Nephron progenitor cell (in vitro differentiated cells): ENCODE measurements around the gene DDX10.

Experiments
- DNase-seq: peaks from one replicate; pipeline ENCODE4 v3.0.0; 2021
- H3K27ac Mint-ChIP-seq: 2 replicates; pipeline ENCODE4 v1.8.0; 2021; ENCODE audit warnings: mild to moderate bottlenecking, moderate library complexity, mixed read lengths
- H3K27me3 Mint-ChIP-seq: 2 replicates; pipeline ENCODE4 v1.8.0; 2021; ENCODE audit warnings: mild to moderate bottlenecking, low read depth, mixed read lengths; ENCODE audit not compliant: poor library complexity
- H3K36me3 Mint-ChIP-seq: 2 replicates; pipeline ENCODE4 v1.8.0; 2021; ENCODE audit warnings: low read depth, mixed read lengths
- H3K4me1 Mint-ChIP-seq: 2 replicates; pipeline ENCODE4 v1.8.0; 2021; ENCODE audit warnings: mixed read lengths
- H3K4me3 Mint-ChIP-seq: 2 replicates; pipeline ENCODE4 v1.8.0; 2021; ENCODE audit warnings: mild to moderate bottlenecking, moderate library complexity, mixed read lengths
- H3K9me3 Mint-ChIP-seq: 2 replicates; pipeline ENCODE4 v1.8.0; 2021; ENCODE audit warnings: mild to moderate bottlenecking, moderate library complexity, mixed read lengths
- TF ChIP-seq, protein P1 (sequence below): fragments of 200-600 bp; sonication (generic); IDR thresholded peaks from 2 replicates; pipeline ENCODE4 v1.5.0; 2021; ENCODE audit warnings: antibody characterized with exemption

The DDX10 gene

DNA sequence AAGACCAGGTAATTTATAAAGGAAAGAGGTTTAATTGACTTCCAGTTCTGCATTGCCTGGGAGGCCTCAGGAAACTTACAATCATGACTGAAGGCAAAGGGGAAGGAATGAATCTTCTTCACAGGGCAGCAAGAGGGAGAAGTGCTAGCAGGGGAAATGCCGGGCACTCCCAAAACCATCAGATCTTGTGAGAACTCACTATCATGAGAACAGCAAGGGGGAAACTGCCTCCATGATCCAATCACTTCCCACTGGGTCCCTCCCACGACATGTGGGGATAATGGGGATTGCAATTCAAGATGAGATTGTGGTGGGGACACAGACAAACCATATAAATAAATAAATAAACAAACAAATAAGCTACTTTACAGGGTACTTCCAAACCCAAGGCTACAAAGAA lies 42.5 kb upstream of the DDX10 start:
- Mint-ChIP-seq H3K4me1 (peaks cover 5% of the 10 kb centered on the region), H3K4me3 (no peak overlapping the region), H3K27ac (no peak overlapping the region), H3K36me3 (no peaks in the 10 kb centered on the region), H3K9me3 (peaks cover 12% of the 10 kb centered on the region), H3K27me3 (peaks cover 3% of the 10 kb centered on the region)
- TF ChIP-seq, protein P1, sequence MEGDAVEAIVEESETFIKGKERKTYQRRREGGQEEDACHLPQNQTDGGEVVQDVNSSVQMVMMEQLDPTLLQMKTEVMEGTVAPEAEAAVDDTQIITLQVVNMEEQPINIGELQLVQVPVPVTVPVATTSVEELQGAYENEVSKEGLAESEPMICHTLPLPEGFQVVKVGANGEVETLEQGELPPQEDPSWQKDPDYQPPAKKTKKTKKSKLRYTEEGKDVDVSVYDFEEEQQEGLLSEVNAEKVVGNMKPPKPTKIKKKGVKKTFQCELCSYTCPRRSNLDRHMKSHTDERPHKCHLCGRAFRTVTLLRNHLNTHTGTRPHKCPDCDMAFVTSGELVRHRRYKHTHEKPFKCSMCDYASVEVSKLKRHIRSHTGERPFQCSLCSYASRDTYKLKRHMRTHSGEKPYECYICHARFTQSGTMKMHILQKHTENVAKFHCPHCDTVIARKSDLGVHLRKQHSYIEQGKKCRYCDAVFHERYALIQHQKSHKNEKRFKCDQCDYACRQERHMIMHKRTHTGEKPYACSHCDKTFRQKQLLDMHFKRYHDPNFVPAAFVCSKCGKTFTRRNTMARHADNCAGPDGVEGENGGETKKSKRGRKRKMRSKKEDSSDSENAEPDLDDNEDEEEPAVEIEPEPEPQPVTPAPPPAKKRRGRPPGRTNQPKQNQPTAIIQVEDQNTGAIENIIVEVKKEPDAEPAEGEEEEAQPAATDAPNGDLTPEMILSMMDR, result no peak
- no peak for DNase-seq

DNA sequence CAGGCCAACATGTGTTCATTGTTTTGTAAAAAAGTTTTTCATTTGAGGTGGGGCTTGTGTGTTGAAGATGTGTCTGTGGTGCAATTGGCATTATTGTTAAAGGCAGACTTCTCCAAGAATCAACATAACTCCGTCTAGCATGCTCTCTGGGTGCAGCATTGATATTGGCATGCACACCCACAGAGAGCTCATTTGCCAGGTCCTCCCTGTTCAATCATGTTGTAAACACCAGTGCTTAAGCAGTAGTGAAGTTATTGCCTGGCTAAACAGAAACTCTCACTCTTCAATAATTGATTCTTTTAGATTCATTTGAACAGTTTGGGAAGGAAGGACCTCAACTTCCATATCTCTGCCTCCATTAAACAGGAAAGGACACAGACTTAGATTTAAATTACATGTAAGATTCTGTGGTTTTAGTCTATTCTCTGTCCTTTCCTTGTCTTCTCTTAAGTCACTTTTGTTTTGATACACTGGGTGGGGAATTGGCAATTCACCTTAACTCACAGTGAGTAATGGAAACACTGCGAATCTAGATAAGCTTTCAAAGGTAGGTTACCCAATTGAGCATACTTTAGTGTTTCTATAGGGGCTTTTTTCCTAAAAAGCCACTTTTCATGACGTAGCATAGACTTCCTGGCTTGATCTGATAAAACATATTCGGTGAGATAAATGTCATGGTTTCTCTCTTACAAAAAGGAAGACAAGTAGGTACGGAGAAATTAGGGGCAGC lies 40.5 kb upstream of the DDX10 start:
- H3K4me1 Mint-ChIP-seq, result peaks cover 3% of the 10 kb centered on the region
- no peak overlapping the region for H3K4me3 Mint-ChIP-seq
- peaks cover 21% of the 10 kb centered on the region for H3K9me3 Mint-ChIP-seq
- no peaks in the 10 kb centered on the region for H3K36me3 Mint-ChIP-seq
- no peaks in the 10 kb centered on the region for H3K27me3 Mint-ChIP-seq
- TF ChIP-seq, protein P1, result no peak
- no peak for DNase-seq
- no peak overlapping the region for H3K27ac Mint-ChIP-seq

DNA sequence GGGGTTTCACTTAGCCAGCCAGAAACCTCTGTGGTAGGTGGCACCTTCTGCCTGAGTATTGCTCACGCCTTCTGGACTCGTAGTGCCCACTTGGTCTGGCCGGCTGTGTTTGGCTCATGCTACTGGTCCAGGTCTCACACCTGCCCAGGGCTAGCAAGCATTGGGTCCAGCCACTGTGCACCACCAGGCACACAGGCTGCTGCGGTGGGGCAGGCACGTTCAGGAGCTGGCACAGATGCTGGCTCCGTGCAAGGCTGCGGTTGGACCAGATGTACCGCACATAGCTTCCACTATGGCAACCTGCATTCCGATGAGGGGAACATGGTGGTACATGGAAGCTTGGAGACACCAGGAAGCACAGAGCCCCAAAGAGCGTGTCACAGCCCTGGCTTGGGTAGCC lies 36.5 kb upstream of the DDX10 start:
- no peaks in the 10 kb centered on the region for H3K36me3 Mint-ChIP-seq
- peaks cover 25% of the 10 kb centered on the region for H3K9me3 Mint-ChIP-seq
- no peak overlapping the region for H3K27ac Mint-ChIP-seq
- H3K27me3 Mint-ChIP-seq, result no peaks in the 10 kb centered on the region
- TF ChIP-seq, protein P1, result no peak
- DNase-seq, result no peak
- no peak overlapping the region for H3K4me3 Mint-ChIP-seq
- H3K4me1 Mint-ChIP-seq, result no peaks in the 10 kb centered on the region

DNA sequence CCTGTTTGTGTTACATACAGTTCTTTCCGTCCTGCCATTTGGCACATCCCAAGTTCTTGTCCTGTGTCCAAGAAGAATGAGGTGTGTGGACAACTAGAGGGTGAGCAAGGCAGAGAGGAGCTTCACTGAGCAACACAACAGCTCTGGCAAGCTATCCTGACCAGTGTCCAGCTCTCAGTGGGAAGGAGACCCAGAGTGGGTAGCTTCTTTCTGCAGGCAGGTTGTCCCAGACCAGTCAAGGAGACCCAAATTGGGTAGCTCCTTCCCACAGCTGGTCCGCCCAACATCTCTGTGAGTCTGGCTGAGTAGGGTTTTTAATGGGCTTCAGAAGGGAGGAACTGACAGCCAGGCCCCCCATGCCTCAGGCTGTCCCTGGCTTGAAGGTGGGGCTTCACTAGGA lies 36.1 kb upstream of the DDX10 start:
- DNase-seq, result no peak
- Mint-ChIP-seq H3K9me3 (peaks cover 25% of the 10 kb centered on the region), H3K27ac (no peak overlapping the region), H3K36me3 (no peaks in the 10 kb centered on the region), H3K4me1 (no peaks in the 10 kb centered on the region), H3K4me3 (no peak overlapping the region), H3K27me3 (no peaks in the 10 kb centered on the region)
- TF ChIP-seq, protein P1, result no peak

DNA sequence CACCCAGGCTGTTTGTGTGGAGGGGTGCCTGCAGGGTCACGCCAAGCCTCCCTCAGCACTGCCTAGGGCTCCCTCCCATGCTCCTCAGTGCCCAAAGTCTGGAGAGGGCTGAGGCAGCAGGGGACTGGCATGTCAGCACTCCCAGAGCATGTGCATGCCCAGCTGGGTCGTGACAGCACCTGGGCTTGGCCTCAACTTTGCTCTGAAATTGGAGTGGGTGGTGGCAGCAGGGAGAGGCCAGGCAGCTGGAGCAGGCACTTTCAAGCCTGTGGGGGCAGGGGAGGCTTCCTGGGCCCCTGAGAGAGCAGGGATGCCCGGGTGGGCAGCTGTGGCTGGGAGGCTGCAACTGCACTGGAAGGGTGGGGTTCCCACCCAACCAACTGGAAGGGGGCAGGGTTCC lies 35.6 kb upstream of the DDX10 start:
- H3K27me3 Mint-ChIP-seq, result no peaks in the 10 kb centered on the region
- no peaks in the 10 kb centered on the region for H3K36me3 Mint-ChIP-seq
- DNase-seq, result no peak
- no peak overlapping the region for H3K27ac Mint-ChIP-seq
- H3K4me3 Mint-ChIP-seq, result no peak overlapping the region
- no peaks in the 10 kb centered on the region for H3K4me1 Mint-ChIP-seq
- peaks cover 26% of the 10 kb centered on the region for H3K9me3 Mint-ChIP-seq
- TF ChIP-seq, protein P1, result no peak

DNA sequence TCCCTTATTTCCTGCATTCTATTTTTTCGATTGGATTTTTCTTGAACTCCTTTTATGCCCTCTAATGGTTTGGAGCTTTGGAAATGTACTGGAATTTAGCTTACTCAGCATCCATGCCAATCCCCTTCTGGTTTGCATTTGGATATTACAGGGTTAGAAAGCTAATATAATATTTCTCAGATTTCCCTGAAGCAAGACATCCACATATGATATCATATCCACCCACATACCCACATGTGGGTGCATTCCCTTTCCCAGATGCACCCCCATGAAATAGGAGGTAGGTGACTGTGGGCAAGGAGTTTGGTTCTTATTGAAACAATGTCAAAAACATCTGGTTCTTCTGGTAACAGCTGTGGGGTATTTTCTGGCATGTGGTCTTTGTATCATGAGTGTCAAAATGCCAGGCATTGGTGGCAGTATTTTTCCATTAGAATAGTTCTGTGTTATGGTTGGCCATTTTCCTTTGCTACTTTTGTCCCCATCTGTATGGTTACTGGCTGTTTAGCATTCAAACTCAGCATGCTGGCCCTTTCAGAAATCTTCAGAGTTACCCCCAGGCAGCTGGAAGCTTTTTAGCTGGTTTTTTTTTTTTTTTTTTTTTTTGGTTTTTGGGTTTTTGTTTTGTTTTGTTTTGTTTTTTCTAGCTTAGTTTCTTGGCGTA lies 32.7 kb upstream of the DDX10 start:
- peaks cover 21% of the 10 kb centered on the region for H3K9me3 Mint-ChIP-seq
- H3K27ac Mint-ChIP-seq, result no peak overlapping the region
- no peak overlapping the region for H3K4me3 Mint-ChIP-seq
- DNase-seq, result no peak
- H3K4me1 Mint-ChIP-seq, result no peaks in the 10 kb centered on the region
- no peaks in the 10 kb centered on the region for H3K27me3 Mint-ChIP-seq
- TF ChIP-seq, protein P1, result no peak
- H3K36me3 Mint-ChIP-seq, result no peaks in the 10 kb centered on the region
